ENCODE measurements around the gene TMIGD2.

The TMIGD2 gene

DNA sequence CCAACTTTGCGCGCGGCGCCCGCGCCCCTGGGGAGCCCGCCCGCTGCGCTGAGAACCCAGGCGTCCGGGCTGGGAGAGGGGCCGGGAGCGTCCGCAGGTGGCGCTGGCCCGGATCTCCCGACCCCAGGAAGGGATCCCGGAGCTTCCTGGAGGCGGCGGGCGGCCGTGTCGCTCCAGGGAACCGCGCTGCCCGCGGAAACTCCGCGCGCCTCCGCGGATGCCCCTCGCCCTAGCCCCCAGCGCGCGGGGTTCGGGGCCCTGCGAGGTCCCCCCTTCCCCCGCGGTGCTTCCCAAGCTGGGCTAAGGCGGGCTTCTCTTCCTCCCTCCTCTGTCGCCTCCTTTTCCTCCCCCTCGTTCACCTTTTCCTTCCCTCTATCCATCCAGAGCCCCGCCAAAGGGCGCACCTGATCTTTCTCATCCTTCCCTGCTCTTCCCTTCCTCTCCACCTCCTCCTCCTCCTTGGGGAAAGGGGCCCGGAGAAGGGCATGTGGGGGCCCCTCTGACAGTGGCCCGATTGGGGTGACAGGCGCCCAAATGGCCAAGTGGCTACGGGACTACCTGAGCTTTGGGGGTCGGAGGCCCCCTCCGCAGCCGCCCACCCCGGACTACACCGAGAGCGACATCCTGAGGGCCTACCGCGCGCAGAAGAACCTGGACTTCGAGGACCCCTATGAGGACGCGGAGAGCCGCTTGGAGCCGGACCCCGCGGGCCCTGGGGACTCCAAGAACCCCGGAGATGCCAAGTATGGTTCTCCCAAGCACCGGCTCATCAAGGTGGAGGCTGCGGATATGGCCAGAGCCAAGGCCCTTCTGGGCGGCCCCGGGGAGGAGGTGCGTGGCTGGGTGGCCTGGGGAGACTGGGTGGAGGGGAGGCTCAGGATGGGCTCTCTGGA lies 22.4 kb downstream of the TMIGD2 start:
- Histone ChIP-seq H3K4me2 (ENCODE audit: insufficient read depth, low read length, poor library complexity, severe bottlenecking) (peak overlapping the region; percentile 71), H3K4ac (ENCODE audit: low read length) (no peak overlapping the region), H3K4me3 (ENCODE audit: low read length in 2 of 2) (peak overlapping the region; percentile 65 to 69), H2BK12ac (ENCODE audit: low read length) (no peak overlapping the region), H2BK15ac (ENCODE audit: low read length) (peak overlapping the region; percentile 58), H3K36me3 (replicated peaks in 1 of 2; ENCODE audit: control insufficient read depth in 2 of 2, insufficient read depth in 2 of 2, low read length in 2 of 2) (peaks cover 0 to 14% of the 10 kb centered on the region in 2 donors), H3K9me3 (replicated peaks in 1 of 2; ENCODE audit: control insufficient read depth in 2 of 2, insufficient read depth in 1 of 2, low read depth in 1 of 2, low read length in 2 of 2) (no peaks in the 10 kb centered on the region), H4K91ac (ENCODE audit: low read depth, low read length, poor library complexity) (no peak overlapping the region), H3K18ac (ENCODE audit: low read length) (peak overlapping the region; percentile 87), H3K4me1 (ENCODE audit: control insufficient read depth in 2 of 2, insufficient read depth in 1 of 2, low read depth in 1 of 2, low read length in 2 of 2) (peaks cover 4 to 14% of the 10 kb centered on the region in 2 donors), H2BK120ac (ENCODE audit: low read depth, low read length) (peak overlapping the region; percentile 87), H2BK5ac (ENCODE audit: low read length) (no peak overlapping the region), H3K23ac (ENCODE audit: low read depth, low read length, poor library complexity) (no peak overlapping the region), H3K14ac (ENCODE audit: low read length) (no peak overlapping the region), H3K9ac (ENCODE audit: low read depth, low read length, poor library complexity) (no peak overlapping the region), H3K79me1 (ENCODE audit: low read depth, low read length) (no peaks in the 10 kb centered on the region), H2AK5ac (ENCODE audit: low read depth, low read length) (peak overlapping the region; percentile 92), H4K8ac (ENCODE audit: low read depth, low read length) (no peak overlapping the region), H3K27me3 (ENCODE audit: control insufficient read depth in 3 of 3, insufficient read depth in 3 of 3, low read depth in 1 of 3, low read length in 3 of 3) (peaks cover 0 to 45% (median 12%) of the 10 kb centered on the region in 3 experiments), H3K27ac (replicated peaks; ENCODE audit: low read length) (no peak overlapping the region), H2AFZ (ENCODE audit: low read length) (peak overlapping the region; percentile 85)
- no CpG with 5 or more reads among the region's 71 CpGs for WGBS, 2 donors (ENCODE audit: extremely low coverage in 2 of 2, insufficient read length in 2 of 2, insufficient replicate concordance in 1 of 2)
- no peak for DNase-seq (ENCODE audit: low spot score)

DNA sequence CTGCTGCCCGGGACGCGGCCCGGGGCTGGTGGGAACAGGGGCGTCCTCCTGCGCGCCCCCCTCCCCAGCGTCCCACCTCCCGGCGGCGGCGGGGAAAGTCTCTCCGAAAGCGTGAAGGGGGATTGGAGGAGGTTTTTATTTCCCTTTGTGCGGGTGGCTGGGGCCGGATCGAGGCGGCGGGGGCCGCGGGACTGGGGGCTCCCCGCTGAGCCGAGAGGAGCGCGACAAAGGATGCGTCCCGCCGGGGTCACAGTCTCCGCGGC lies 23.0 kb downstream of the TMIGD2 start:
- Histone ChIP-seq H2AK5ac (ENCODE audit: low read depth, low read length) (no peak overlapping the region), H3K79me1 (ENCODE audit: low read depth, low read length) (no peaks in the 10 kb centered on the region), H3K14ac (ENCODE audit: low read length) (no peak overlapping the region), H3K4me3 (ENCODE audit: low read length in 2 of 2) (peak overlapping the region; percentile 65 to 69), H3K9me3 (replicated peaks in 1 of 2; ENCODE audit: control insufficient read depth in 2 of 2, insufficient read depth in 1 of 2, low read depth in 1 of 2, low read length in 2 of 2) (no peaks in the 10 kb centered on the region), H3K9ac (ENCODE audit: low read depth, low read length, poor library complexity) (no peak overlapping the region), H2AFZ (ENCODE audit: low read length) (peak overlapping the region; percentile 85), H3K36me3 (replicated peaks in 1 of 2; ENCODE audit: control insufficient read depth in 2 of 2, insufficient read depth in 2 of 2, low read length in 2 of 2) (peaks cover 0 to 9% of the 10 kb centered on the region in 2 donors), H3K4me1 (ENCODE audit: control insufficient read depth in 2 of 2, insufficient read depth in 1 of 2, low read depth in 1 of 2, low read length in 2 of 2) (peaks cover 3 to 14% of the 10 kb centered on the region in 2 donors), H4K91ac (ENCODE audit: low read depth, low read length, poor library complexity) (no peak overlapping the region), H4K8ac (ENCODE audit: low read depth, low read length) (no peak overlapping the region), H3K27me3 (ENCODE audit: control insufficient read depth in 3 of 3, insufficient read depth in 3 of 3, low read depth in 1 of 3, low read length in 3 of 3) (peaks cover 0 to 45% (median 12%) of the 10 kb centered on the region in 3 experiments), H3K4ac (ENCODE audit: low read length) (no peak overlapping the region), H3K27ac (replicated peaks; ENCODE audit: low read length) (no peak overlapping the region), H3K4me2 (ENCODE audit: insufficient read depth, low read length, poor library complexity, severe bottlenecking) (peak overlapping the region; percentile 71), H3K23ac (ENCODE audit: low read depth, low read length, poor library complexity) (no peak overlapping the region), H2BK120ac (ENCODE audit: low read depth, low read length) (no peak overlapping the region), H2BK5ac (ENCODE audit: low read length) (no peak overlapping the region), H2BK15ac (ENCODE audit: low read length) (no peak overlapping the region), H3K18ac (ENCODE audit: low read length) (peak overlapping the region; percentile 38), H2BK12ac (ENCODE audit: low read length) (no peak overlapping the region)
- DNase-seq (ENCODE audit: low spot score) = no peak
- WGBS, 2 donors (ENCODE audit: extremely low coverage in 2 of 2, insufficient read length in 2 of 2, insufficient replicate concordance in 1 of 2) = no CpG with 5 or more reads among the region's 30 CpGs

DNA sequence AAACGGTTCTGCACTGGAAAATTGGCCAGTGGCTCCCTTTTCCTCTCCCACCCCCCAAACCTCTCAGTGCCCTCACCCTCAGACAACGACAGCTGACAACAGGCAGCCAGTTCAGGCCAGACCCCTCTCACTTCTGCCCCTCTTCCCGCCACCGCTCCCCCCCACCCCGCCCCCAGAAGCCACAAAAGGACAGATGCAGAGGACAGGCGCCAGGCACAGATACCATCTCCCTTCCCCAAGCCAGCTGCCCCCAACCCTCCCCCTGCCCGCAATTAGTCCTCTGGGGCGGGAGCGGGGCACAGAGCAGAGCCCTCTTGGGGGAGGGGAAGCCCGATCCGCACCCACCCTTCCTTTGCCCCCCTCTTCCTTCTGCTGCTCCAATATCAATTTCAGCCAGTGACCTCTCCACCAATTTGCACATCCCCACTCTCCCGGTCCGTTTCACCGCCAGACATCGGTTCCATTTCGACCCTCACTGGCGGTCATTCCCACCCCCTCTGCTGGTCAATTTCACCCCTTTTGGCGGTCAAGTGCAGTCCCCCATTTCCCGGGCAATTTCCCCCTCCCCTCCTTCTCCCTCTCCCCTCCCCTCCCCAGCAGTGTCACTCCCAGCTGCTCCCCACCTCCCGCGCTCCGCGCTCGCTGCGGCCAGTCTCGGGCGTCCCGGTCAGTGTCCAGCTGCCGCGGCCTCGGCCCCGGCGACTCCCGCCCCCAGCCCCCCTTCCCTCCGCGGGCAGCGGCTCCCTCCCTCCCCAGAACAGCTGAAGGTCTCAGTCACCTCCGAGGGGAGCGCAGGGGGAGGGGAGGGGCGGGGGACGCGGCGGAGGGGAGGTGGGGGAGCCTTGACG lies 23.5 kb downstream of the TMIGD2 start, which contains the start of gene SHD:
TSS of gene SHD (plus strand) at position 848 of the 848 bp plus-strand sequence. CDS start 798 bp downstream, outside the sequence.
- Histone ChIP-seq H2BK5ac (ENCODE audit: low read length) (no peak within 1 kb of the TSS), H3K79me1 (ENCODE audit: low read depth, low read length) (no peaks in the 10 kb centered on the region), H3K4me3 (ENCODE audit: low read length in 2 of 2) (peak within 1 kb of the TSS; percentile 65 to 69), H2AFZ (ENCODE audit: low read length) (peak within 1 kb of the TSS; percentile 85), H2AK5ac (ENCODE audit: low read depth, low read length) (peak within 1 kb of the TSS; percentile 92), H3K4me2 (ENCODE audit: insufficient read depth, low read length, poor library complexity, severe bottlenecking) (peak within 1 kb of the TSS; percentile 71), H3K4ac (ENCODE audit: low read length) (no peak within 1 kb of the TSS), H3K9me3 (replicated peaks in 1 of 2; ENCODE audit: control insufficient read depth in 2 of 2, insufficient read depth in 1 of 2, low read depth in 1 of 2, low read length in 2 of 2) (no peaks in the 10 kb centered on the region), H3K9ac (ENCODE audit: low read depth, low read length, poor library complexity) (peak within 1 kb of the TSS; percentile 77), H2BK15ac (ENCODE audit: low read length) (peak within 1 kb of the TSS; percentile 58), H3K18ac (ENCODE audit: low read length) (peak within 1 kb of the TSS; percentile 87), H2BK120ac (ENCODE audit: low read depth, low read length) (peak within 1 kb of the TSS; percentile 87), H3K23ac (ENCODE audit: low read depth, low read length, poor library complexity) (no peak within 1 kb of the TSS), H2BK12ac (ENCODE audit: low read length) (no peak within 1 kb of the TSS), H4K91ac (ENCODE audit: low read depth, low read length, poor library complexity) (no peak within 1 kb of the TSS), H3K14ac (ENCODE audit: low read length) (peak within 1 kb of the TSS; percentile 56), H4K8ac (ENCODE audit: low read depth, low read length) (no peak within 1 kb of the TSS), H3K4me1 (ENCODE audit: control insufficient read depth in 2 of 2, insufficient read depth in 1 of 2, low read depth in 1 of 2, low read length in 2 of 2) (peaks cover 3 to 14% of the 10 kb centered on the region in 2 donors), H3K27me3 (ENCODE audit: control insufficient read depth in 3 of 3, insufficient read depth in 3 of 3, low read depth in 1 of 3, low read length in 3 of 3) (peaks cover 0 to 45% (median 12%) of the 10 kb centered on the region in 3 experiments), H3K36me3 (replicated peaks in 1 of 2; ENCODE audit: control insufficient read depth in 2 of 2, insufficient read depth in 2 of 2, low read length in 2 of 2) (peaks cover 0 to 8% of the 10 kb centered on the region in 2 donors), H3K27ac (replicated peaks; ENCODE audit: low read length) (no peak within 1 kb of the TSS)
- DNase-seq (ENCODE audit: low spot score) = no peak
- WGBS, 2 donors (ENCODE audit: extremely low coverage in 2 of 2, insufficient read length in 2 of 2, insufficient replicate concordance in 1 of 2) = no CpG with 5 or more reads among the region's 44 CpGs

Data from neuronal stem cell (in vitro differentiated cells).